NB4 (cell line): ENCODE measurements around the gene RBPJ.

ENCODE experiments used
- DNase-seq: peaks from one replicate; pipeline ENCODE4 v3.0.0; 2010; ENCODE audit warnings: low read depth
- H3K4me3 ChIP-seq: one replicate; pipeline ENCODE4 v1.5.1; 2011; ENCODE audit warnings: mild to moderate bottlenecking, low read depth, low read length, moderate library complexity
- MYC ChIP-seq: IDR thresholded peaks from 2 replicates; pipeline ENCODE4 v1.6.1; 2011; ENCODE audit warnings: low read depth, low read length
- POLR2A ChIP-seq: IDR thresholded peaks from 2 replicates; pipeline ENCODE4 v1.6.1; 2011; ENCODE audit warnings: mild to moderate bottlenecking; ENCODE audit not compliant: insufficient read length; ENCODE audit errors: extremely low read depth
- TF ChIP-seq, protein P1 (sequence below): IDR thresholded peaks from one replicate; pipeline ENCODE4 v1.5.1; 2012; ENCODE audit warnings: low read depth, low read length
- TF ChIP-seq, protein P2 (sequence below): IDR thresholded peaks from 2 replicates; pipeline ENCODE4 v1.6.1; 2011; ENCODE audit warnings: low read depth, low read length

The RBPJ gene

DNA sequence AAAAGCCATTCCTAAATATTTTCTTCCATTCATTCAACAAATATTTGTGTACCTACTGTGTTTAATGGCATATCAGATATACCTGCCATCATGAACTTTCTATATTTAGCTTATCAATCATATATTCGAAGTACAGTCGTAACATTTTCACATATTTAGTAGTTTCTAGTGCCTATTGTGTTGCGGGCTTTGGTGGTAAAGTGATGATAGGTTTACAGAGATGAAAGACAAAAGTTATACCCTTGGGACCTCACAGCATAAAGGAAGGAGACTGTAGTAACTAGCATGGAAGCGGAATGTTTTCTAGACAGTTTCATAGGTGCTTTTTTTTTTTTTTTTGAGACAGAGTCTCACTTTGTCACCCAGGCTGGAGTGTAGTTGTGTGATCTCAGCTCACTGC is 39.5 kb downstream of the RBPJ start:
- no peak overlapping the region for H3K4me3 ChIP-seq
- TF ChIP-seq, protein P1, sequence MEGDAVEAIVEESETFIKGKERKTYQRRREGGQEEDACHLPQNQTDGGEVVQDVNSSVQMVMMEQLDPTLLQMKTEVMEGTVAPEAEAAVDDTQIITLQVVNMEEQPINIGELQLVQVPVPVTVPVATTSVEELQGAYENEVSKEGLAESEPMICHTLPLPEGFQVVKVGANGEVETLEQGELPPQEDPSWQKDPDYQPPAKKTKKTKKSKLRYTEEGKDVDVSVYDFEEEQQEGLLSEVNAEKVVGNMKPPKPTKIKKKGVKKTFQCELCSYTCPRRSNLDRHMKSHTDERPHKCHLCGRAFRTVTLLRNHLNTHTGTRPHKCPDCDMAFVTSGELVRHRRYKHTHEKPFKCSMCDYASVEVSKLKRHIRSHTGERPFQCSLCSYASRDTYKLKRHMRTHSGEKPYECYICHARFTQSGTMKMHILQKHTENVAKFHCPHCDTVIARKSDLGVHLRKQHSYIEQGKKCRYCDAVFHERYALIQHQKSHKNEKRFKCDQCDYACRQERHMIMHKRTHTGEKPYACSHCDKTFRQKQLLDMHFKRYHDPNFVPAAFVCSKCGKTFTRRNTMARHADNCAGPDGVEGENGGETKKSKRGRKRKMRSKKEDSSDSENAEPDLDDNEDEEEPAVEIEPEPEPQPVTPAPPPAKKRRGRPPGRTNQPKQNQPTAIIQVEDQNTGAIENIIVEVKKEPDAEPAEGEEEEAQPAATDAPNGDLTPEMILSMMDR = no peak
- TF ChIP-seq, protein P2, sequence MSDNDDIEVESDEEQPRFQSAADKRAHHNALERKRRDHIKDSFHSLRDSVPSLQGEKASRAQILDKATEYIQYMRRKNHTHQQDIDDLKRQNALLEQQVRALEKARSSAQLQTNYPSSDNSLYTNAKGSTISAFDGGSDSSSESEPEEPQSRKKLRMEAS = no peak
- TF ChIP-seq MYC = no peak
- TF ChIP-seq POLR2A = no peak
- DNase-seq = no peak

DNA sequence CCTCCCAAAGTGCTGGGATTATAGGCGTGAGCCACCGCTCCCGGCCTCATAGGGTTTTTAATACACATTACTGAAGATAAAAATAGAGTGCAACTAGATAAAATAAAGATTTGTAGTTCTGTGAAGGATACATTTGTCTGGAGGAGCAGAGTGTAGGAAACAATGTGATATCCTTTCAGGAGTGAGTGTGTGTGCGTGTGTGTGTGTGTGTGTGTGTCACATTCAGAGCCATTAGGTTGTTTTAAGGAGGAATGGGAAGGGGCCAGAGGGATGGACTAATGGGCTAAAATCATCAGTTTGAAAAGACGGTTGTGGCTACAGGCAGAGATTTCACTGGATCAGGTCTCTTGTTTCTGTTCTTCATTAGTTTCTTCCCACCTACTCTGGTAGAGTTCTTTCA is 40.0 kb downstream of the RBPJ start:
- TF ChIP-seq, protein P1 = no peak
- TF ChIP-seq POLR2A = no peak
- no peak overlapping the region for H3K4me3 ChIP-seq
- DNase-seq = no peak

DNA sequence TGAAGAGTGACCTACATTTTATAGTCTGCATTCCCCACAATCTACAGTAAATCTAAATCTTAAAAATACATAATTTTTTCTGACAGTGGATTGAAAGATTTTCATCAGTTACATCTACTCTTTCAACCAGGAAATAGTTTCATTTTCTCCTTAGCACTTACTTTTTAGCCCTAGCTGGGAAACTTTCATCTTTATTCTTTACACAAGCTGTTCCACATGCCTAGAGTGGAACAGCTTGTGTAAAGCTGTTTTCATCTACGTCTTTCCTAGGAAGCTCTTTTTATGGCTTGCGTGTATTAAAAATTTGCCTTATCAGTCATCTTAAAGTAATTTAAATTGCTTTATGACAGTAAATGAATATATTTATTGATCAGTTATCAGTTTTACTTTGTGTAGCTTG is 40.5 kb downstream of the RBPJ start:
- no peak overlapping the region for H3K4me3 ChIP-seq
- TF ChIP-seq, protein P1 = no peak
- no peak for TF ChIP-seq MYC
- TF ChIP-seq POLR2A = no peak
- TF ChIP-seq, protein P2 = no peak
- no peak for DNase-seq

DNA sequence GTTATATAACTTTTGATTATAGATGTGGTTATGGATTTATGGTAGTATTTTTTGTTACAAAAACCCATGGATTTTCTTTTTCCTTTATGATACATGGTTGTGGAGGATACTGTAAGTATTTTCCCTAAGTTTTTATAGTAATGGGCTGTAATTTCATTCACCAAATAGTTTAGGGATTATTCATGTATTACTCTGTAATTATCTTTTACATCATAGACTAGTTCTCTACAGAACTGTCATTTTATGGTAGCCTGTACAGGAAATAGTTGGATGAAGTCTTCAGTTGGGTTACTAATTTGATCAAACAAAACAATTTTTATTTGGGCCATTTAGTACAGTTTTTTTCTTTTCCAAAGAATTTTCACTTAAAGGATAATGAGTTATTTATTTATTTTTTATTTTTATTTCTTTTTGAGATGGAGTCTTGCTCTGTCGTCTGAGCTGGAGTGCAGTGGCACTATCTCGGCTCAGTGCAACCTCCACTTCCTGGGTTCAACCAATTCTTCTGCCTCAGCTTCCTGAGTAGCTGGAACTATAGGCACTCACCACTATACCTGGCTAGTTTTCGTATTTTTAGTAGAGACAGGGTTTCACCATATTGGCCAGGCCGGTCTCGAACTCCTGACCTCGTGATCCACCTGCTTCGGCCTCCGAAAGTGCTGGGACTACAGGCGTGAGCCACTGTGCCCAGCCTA is 42.1 kb downstream of the RBPJ start:
- H3K4me3 ChIP-seq = no peak overlapping the region
- TF ChIP-seq, protein P1 = no peak
- TF ChIP-seq, protein P2 = no peak
- TF ChIP-seq MYC (no peak), POLR2A (no peak)
- no peak for DNase-seq

DNA sequence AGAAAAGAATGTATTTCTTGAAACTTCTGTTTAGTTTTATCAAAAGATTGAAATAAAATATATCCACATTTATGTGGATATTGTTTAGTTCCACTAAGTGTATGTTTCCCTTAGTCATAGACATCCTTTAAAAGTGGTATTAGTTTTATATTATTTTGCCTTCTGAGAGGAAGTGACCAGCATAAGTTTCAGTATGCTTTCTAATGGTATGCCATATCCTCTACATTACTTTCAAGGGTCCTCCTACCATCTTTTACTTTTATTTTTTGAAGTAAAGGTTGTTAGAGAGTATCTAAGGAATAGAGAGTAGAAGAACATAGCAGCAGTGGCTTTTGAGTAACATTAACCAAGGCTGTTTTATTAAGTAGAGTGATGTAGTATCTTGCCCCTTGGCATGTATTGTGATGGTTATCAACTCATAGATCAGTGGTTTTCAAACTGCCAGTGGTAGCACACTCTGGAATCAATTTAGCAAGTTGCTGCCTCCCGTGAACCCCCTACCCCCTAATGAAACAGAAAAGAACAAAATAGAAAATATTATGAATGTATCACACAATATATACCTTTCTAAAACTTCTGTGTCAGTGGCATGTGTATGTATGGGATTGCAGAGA is 44.8 kb downstream of the RBPJ start:
- H3K4me3 ChIP-seq = no peak overlapping the region
- TF ChIP-seq, protein P2 = no peak
- TF ChIP-seq MYC = no peak
- TF ChIP-seq, protein P1 = no peak
- no peak for TF ChIP-seq POLR2A
- no peak for DNase-seq

DNA sequence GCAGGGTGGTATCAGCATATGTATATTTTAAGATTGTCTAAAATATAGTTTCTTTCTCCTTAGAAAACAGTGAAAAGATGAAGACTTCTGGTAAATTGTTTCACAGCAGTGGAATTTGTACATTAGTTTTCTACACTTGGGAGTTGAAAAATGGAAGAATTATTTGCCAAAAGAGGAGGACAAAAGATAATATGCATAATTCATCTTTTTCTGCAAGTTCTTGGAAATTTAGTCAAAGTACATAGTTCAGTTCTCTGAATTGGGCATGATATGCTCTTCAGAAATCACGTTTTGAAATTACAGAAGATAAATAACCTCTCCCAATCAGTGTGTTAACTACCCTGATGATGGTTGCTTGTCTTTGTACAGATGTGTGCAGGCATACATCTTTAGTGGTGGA is 47.0 kb downstream of the RBPJ start:
- no peak for DNase-seq
- TF ChIP-seq, protein P2 = no peak
- no peak for TF ChIP-seq POLR2A
- TF ChIP-seq MYC = no peak
- TF ChIP-seq, protein P1 = no peak
- H3K4me3 ChIP-seq = no peak overlapping the region
